Measurements from ENCODE around the gene ANKRD13B. TPM values are rescaled to one million over a fixed set of nuclear protein-coding genes. Genes with fewer than 3 reads are reported as not detected.

Gene ANKRD13B
- total RNA-seq, 1 donor from 2014 or later, result 123 TPM

DNA sequence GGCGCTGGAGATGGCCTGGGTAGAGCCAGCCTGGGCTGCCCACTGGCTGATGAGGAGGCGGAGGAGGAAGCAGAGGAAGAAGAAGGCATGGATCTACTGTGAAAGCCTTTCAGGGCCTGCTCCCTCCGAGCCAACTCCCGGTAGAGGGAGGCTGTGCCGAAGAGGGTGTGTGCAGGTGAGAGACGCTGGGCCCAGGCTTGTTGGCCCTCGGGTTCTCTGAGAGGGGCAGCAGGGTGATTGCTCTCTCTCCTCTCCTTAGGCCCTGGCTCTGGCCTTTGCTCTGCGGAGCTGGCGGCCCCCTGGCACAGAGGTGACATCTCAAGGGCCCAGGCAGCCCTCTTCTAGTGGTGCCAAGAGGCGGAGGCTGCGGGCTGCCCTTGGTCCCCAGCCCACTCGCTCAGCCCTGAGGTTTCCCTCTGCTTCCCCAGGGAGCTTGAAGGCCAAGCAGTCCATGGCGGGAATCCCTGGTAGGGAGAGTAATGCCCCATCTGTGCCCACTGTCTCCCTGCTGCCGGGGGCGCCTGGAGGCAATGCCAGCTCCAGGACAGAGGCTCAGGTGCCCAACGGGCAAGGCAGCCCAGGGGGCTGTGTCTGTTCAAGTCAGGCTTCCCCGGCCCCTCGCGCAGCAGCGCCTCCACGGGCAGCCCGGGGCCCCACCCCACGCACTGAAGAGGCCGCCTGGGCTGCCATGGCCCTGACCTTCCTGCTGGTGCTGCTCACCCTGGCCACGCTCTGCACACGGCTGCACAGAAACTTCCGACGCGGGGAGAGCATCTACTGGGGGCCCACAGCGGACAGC, 20.9 kb upstream of the ANKRD13B start:
- no peak for DNase-seq
- Mint-ChIP-seq H3K36me3 (ENCODE audit: unreplicated experiment) (no peaks in the 10 kb centered on the region), H3K9me3 (ENCODE audit: unreplicated experiment) (no peaks in the 10 kb centered on the region), H3K27me3 (ENCODE audit: unreplicated experiment) (peaks cover 20% of the 10 kb centered on the region), H3K27ac (ENCODE audit: unreplicated experiment) (no peak overlapping the region), H3K4me1 (ENCODE audit: low read depth, unreplicated experiment) (peaks cover 7% of the 10 kb centered on the region), H3K4me3 (ENCODE audit: unreplicated experiment) (no peak overlapping the region)
- TF ChIP-seq, protein P1, sequence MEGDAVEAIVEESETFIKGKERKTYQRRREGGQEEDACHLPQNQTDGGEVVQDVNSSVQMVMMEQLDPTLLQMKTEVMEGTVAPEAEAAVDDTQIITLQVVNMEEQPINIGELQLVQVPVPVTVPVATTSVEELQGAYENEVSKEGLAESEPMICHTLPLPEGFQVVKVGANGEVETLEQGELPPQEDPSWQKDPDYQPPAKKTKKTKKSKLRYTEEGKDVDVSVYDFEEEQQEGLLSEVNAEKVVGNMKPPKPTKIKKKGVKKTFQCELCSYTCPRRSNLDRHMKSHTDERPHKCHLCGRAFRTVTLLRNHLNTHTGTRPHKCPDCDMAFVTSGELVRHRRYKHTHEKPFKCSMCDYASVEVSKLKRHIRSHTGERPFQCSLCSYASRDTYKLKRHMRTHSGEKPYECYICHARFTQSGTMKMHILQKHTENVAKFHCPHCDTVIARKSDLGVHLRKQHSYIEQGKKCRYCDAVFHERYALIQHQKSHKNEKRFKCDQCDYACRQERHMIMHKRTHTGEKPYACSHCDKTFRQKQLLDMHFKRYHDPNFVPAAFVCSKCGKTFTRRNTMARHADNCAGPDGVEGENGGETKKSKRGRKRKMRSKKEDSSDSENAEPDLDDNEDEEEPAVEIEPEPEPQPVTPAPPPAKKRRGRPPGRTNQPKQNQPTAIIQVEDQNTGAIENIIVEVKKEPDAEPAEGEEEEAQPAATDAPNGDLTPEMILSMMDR (IDR thresholded peaks at IDR 0.05; ENCODE audit: partially characterized antibody, unreplicated experiment), result no peak

DNA sequence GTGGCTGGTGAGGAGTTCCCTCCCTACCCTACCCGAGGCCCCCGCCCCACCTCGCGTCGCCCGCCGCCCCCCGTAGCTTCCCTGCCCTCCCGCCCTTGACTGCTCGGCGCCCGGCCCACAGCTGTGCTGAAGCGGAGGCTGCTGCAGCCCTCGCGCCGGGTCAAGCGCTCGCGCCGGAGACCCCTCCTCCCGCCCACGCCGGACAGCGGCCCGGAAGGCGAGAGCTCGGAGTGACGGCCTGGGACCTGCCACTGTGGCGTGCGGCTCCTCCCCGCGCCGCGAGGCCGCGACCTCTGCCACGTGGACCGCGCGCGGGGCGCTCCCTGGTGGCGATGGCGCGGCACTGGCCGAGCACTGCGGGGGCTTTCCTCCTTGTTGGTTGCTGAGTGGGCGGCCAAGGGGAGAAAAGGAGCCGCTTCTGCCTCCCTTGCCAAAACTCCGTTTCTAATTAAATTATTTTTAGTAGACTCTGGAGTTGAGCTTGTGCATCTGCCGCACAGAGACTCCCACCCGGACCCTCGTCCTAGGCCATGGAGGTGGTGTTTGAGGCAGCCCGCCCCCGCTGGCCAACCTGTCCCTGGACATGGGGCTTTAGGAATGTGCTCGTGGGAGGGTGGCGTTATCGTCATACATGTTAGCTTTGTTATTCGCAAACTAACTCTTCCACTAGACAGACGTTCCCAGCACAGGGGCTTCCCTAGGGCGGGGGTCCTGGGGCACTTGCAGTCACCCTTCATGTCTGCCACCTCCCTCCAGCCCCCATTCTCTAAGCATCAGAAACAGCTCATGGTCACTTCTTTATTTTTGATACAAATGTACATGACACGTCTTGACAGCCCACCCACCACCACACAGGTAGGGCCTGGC, 20.0 kb upstream of the ANKRD13B start:
- DNase-seq, result peak; percentile 86
- Mint-ChIP-seq H3K27me3 (ENCODE audit: unreplicated experiment) (peaks cover 20% of the 10 kb centered on the region), H3K27ac (ENCODE audit: unreplicated experiment) (no peak overlapping the region), H3K9me3 (ENCODE audit: unreplicated experiment) (no peaks in the 10 kb centered on the region), H3K4me1 (ENCODE audit: low read depth, unreplicated experiment) (peaks cover 7% of the 10 kb centered on the region), H3K4me3 (ENCODE audit: unreplicated experiment) (no peak overlapping the region), H3K36me3 (ENCODE audit: unreplicated experiment) (no peaks in the 10 kb centered on the region)
- TF ChIP-seq, protein P1 (IDR thresholded peaks at IDR 0.05; ENCODE audit: partially characterized antibody, unreplicated experiment), result peak; percentile 80

DNA sequence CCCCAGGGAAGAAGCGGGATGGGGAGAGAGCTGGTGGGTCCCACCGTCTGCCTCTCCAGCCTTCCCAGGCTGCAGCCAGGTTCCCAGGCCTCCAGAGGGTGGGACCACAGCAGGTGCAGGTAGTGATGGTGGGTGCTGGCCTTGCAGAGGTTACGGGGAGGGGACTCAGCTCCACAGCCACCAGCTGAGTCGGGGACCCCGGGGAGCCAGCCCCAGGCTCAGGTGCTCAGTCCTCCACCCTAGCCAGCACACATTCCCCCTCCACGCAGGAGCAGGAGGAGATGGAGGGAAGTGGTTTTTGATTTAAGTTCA, 19.4 kb upstream of the ANKRD13B start:
- H3K27ac Mint-ChIP-seq (ENCODE audit: unreplicated experiment), result no peak overlapping the region
- DNase-seq, result no peak
- no peaks in the 10 kb centered on the region for H3K36me3 Mint-ChIP-seq (ENCODE audit: unreplicated experiment)

DNA sequence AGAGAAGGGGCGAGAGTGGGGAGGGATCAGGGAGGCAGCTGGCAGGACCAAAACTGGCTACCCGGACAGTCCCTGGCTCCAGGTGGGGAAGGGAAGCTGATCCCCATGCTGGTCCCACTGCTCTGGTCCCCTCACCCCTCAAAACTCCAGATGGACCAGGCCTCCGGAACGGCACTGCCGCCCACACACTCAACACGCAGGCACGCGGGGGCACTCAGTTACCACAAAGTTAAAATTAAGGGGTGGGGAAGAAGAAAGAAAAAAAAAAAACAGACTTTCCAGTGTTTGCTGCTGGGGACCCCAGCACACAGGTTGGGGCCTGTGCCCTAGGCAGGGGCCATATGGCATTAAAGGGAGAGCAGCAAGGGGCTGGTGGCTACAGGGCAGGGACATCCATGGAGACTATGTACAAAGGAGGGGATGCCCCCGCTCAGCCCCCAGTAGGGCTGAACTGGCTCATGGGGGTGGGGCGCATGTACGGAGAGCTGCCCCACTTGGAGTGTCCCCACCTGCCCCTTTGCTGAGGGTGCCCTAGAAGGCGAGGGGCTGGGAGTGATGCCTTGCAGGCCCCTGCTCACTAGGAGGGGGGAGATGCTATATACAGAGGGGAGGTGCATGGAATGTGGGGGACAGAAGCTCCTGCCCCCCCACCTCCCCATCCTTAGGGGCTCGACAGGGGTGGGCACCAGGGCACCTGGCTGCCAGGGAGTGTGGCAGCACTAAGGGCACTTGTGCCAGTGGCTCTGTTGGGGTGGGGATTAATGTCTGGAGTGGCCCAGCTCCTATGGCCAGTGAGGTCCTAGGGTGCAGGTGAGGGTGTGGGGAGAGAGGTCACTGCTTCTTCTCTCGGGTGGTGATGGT, 18.8 kb upstream of the ANKRD13B start:
- Mint-ChIP-seq H3K4me3 (ENCODE audit: unreplicated experiment) (no peak overlapping the region), H3K36me3 (ENCODE audit: unreplicated experiment) (no peaks in the 10 kb centered on the region), H3K9me3 (ENCODE audit: unreplicated experiment) (no peaks in the 10 kb centered on the region), H3K27ac (ENCODE audit: unreplicated experiment) (no peak overlapping the region), H3K27me3 (ENCODE audit: unreplicated experiment) (peaks cover 15% of the 10 kb centered on the region), H3K4me1 (ENCODE audit: low read depth, unreplicated experiment) (peaks cover 4% of the 10 kb centered on the region)
- TF ChIP-seq, protein P1 (IDR thresholded peaks at IDR 0.05; ENCODE audit: partially characterized antibody, unreplicated experiment), result no peak
- peak; percentile 9 for DNase-seq

More for the DNA sequence above, 19.4 kb upstream of the ANKRD13B start:
- peaks cover 17% of the 10 kb centered on the region for H3K27me3 Mint-ChIP-seq (ENCODE audit: unreplicated experiment)
- no peak overlapping the region for H3K4me3 Mint-ChIP-seq (ENCODE audit: unreplicated experiment)
- H3K4me1 Mint-ChIP-seq (ENCODE audit: low read depth, unreplicated experiment), result peaks cover 5% of the 10 kb centered on the region
- TF ChIP-seq, protein P1 (IDR thresholded peaks at IDR 0.05; ENCODE audit: partially characterized antibody, unreplicated experiment), result no peak
- no peaks in the 10 kb centered on the region for H3K9me3 Mint-ChIP-seq (ENCODE audit: unreplicated experiment)
